ENCODE results near the gene SCLT1. TPM values are rescaled to one million over a fixed set of nuclear protein-coding genes. Genes with fewer than 3 reads are reported as not detected.

Gene SCLT1
- total RNA-seq, 1 experiment from 2014 or later, result 13.3 TPM

DNA sequence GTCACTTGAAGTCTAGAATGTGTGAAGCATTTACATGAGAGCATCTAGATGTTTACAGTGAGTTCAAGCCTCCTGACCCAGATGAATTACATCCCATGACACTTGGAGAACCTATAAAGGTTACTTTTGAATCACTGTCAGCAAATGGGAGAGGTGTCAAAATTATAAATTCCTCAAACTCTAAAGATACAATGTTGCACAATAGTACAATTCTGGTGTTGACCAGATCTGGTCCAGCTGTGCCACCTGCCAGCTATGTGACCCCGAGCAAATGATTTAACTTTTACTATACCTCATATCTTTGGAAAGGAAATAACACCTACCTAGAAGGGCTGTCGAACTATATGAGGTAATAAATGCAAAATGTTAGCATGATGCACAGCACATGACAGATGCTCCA is 214.1 kb downstream of the SCLT1 start:
- no peaks in the 10 kb centered on the region for H3K36me3 ChIP-seq (ENCODE audit: control insufficient read depth in 1 of 2, insufficient read depth in 2 of 2, low read length in 2 of 2)
- H3K4me2 ChIP-seq (ENCODE audit: low read length), result no peak overlapping the region
- TF ChIP-seq EGR1 (IDR thresholded peaks at IDR 0.05; ENCODE audit: low read depth), result no peak
- no peak for TF ChIP-seq JUND (IDR thresholded peaks at IDR 0.05)
- no peak for TF ChIP-seq POLR2A (IDR thresholded peaks at IDR 0.05; ENCODE audit: borderline replicate concordance, extremely low read depth, insufficient read depth, insufficient read length)
- TF ChIP-seq, protein P1, sequence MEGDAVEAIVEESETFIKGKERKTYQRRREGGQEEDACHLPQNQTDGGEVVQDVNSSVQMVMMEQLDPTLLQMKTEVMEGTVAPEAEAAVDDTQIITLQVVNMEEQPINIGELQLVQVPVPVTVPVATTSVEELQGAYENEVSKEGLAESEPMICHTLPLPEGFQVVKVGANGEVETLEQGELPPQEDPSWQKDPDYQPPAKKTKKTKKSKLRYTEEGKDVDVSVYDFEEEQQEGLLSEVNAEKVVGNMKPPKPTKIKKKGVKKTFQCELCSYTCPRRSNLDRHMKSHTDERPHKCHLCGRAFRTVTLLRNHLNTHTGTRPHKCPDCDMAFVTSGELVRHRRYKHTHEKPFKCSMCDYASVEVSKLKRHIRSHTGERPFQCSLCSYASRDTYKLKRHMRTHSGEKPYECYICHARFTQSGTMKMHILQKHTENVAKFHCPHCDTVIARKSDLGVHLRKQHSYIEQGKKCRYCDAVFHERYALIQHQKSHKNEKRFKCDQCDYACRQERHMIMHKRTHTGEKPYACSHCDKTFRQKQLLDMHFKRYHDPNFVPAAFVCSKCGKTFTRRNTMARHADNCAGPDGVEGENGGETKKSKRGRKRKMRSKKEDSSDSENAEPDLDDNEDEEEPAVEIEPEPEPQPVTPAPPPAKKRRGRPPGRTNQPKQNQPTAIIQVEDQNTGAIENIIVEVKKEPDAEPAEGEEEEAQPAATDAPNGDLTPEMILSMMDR (IDR thresholded peaks at IDR 0.05 in 2 of 3, conservative IDR thresholded peaks at IDR 0.05 in 1 of 3; ENCODE audit: borderline replicate concordance in 1 of 3, insufficient read depth in 1 of 3, low read depth in 2 of 3, low read length in 2 of 3), result no peak
- no peak for TF ChIP-seq SRF (IDR thresholded peaks at IDR 0.05; ENCODE audit: low read depth)
- TF ChIP-seq, protein P2, sequence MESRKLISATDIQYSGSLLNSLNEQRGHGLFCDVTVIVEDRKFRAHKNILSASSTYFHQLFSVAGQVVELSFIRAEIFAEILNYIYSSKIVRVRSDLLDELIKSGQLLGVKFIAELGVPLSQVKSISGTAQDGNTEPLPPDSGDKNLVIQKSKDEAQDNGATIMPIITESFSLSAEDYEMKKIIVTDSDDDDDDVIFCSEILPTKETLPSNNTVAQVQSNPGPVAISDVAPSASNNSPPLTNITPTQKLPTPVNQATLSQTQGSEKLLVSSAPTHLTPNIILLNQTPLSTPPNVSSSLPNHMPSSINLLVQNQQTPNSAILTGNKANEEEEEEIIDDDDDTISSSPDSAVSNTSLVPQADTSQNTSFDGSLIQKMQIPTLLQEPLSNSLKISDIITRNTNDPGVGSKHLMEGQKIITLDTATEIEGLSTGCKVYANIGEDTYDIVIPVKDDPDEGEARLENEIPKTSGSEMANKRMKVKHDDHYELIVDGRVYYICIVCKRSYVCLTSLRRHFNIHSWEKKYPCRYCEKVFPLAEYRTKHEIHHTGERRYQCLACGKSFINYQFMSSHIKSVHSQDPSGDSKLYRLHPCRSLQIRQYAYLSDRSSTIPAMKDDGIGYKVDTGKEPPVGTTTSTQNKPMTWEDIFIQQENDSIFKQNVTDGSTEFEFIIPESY (IDR thresholded peaks at IDR 0.05; ENCODE audit: extremely low read depth, insufficient replicate concordance, low read length), result no peak
- no peak for TF ChIP-seq CEBPB (IDR thresholded peaks at IDR 0.05; ENCODE audit: low read depth)
- TF ChIP-seq POLR2AphosphoS5 (IDR thresholded peaks at IDR 0.05; ENCODE audit: low read depth, low read length), result no peak
- no peak for TF ChIP-seq EZH2phosphoT487 (IDR thresholded peaks at IDR 0.05; ENCODE audit: borderline replicate concordance)
- no peak for TF ChIP-seq FOSL1 (IDR thresholded peaks at IDR 0.05; ENCODE audit: low read depth)
- TF ChIP-seq ZNF274 (IDR thresholded peaks at IDR 0.05; ENCODE audit: low read depth, low read length), result no peak
- TF ChIP-seq TCF7L2 (IDR thresholded peaks at IDR 0.05; ENCODE audit: borderline replicate concordance, extremely low read depth, insufficient read depth, insufficient read length), result no peak
- TF ChIP-seq, protein P3, sequence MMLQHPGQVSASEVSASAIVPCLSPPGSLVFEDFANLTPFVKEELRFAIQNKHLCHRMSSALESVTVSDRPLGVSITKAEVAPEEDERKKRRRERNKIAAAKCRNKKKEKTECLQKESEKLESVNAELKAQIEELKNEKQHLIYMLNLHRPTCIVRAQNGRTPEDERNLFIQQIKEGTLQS (IDR thresholded peaks at IDR 0.05), result no peak
- TF ChIP-seq RAD21 (IDR thresholded peaks at IDR 0.05; ENCODE audit: low read depth), result no peak
- no peak for TF ChIP-seq ELF1 (IDR thresholded peaks at IDR 0.05; ENCODE audit: borderline replicate concordance, low read depth)
- no peak for TF ChIP-seq YY1 (IDR thresholded peaks at IDR 0.05; ENCODE audit: extremely low read depth, insufficient replicate concordance, low read depth, low read length)
- no peak for TF ChIP-seq SIN3A (IDR thresholded peaks at IDR 0.05; ENCODE audit: low read depth)
- no peak overlapping the region for H3K27ac ChIP-seq (ENCODE audit: low read depth, low read length)
- no peak overlapping the region for H3K9ac ChIP-seq (ENCODE audit: low read length)
- ATAC-seq, result no peak
- ChIA-PET RAD21 (ENCODE audit: low non-redundant PET in 1 of 2, low total read pairs in 2 of 2, uncharacterized antibody in 2 of 2, unreplicated experiment in 2 of 2) (no interaction called here), CTCF (no interaction called here), POLR2A (no interaction called here)
- H4K20me1 ChIP-seq (ENCODE audit: insufficient read depth), result no peaks in the 10 kb centered on the region
- H3K4me3 ChIP-seq (replicated peaks in 1 of 2; ENCODE audit: low read depth in 1 of 2, low read length in 2 of 2), result no peak overlapping the region
- DNase-seq (ENCODE audit: low read depth, low spot score), result no peak
- no peak overlapping the region for H2AFZ ChIP-seq (ENCODE audit: low read depth, low read length, poor library complexity, severe bottlenecking)
- H3K27me3 ChIP-seq (ENCODE audit: insufficient read depth, low read length), result no peaks in the 10 kb centered on the region
- H3K4me1 ChIP-seq (ENCODE audit: control insufficient read depth in 1 of 2, insufficient read depth in 2 of 2, low read length in 2 of 2), result no peaks in the 10 kb centered on the region
- H3K9me3 ChIP-seq (ENCODE audit: control insufficient read depth in 1 of 2, insufficient read depth in 1 of 2, low read depth in 1 of 2, low read length in 2 of 2), result no peaks in the 10 kb centered on the region
- BruUV-seq (replicated peaks), result no TSS peak
- no peaks in the 10 kb centered on the region for H3K79me2 ChIP-seq (ENCODE audit: insufficient read depth, low read length)
- intact Hi-C loops (cut with micrococcal nuclease), result no loop called here
- no peaks in the 10 kb centered on the region for H3K9me2 ChIP-seq (ENCODE audit: insufficient read depth)

All from HCT116 (cell line).